PC-9 (cell line): ENCODE data around the gene TRIM44.
"Not testable (repeated sequence)": the region's sequence is repeated elsewhere in the genome, so short reads cannot be mapped to it uniquely, and the experiment has no call there.

Experiments
- EZH2 ChIP-seq: fragments of 200-600 bp; sonication (generic); IDR thresholded peaks from 2 replicates; pipeline ENCODE4 v1.8.0; 2017; ENCODE audit warnings: antibody characterized with exemption, low read depth
- TF ChIP-seq, protein P1 (sequence below): fragments of 200-600 bp; sonication (generic); conservative IDR thresholded peaks from 2 replicates; pipeline ENCODE4 v1.6.1; 2017; ENCODE audit warnings: mixed run types, antibody characterized with exemption, mild to moderate bottlenecking, moderate library complexity

DNA sequence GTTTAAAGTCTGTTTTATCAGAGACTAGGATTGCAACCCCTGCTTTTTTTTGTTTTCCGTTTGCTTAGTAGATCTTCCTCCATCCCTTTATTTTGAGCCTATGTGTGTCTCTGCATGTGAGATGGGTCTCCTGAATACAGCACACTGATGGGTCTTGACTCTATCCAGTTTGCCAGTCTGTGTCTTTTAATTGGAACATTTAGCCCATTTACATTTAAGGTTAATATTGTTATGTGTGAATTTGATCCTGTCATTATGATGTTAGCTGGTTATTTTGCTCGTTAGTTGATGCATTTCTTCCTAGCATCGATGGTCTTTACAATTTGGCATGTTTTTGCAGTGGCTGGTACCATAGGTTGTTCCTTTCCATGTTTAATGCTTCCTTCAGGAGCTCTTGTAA lies 114.7 kb downstream of the TRIM44 start:
- TF ChIP-seq, protein P1, sequence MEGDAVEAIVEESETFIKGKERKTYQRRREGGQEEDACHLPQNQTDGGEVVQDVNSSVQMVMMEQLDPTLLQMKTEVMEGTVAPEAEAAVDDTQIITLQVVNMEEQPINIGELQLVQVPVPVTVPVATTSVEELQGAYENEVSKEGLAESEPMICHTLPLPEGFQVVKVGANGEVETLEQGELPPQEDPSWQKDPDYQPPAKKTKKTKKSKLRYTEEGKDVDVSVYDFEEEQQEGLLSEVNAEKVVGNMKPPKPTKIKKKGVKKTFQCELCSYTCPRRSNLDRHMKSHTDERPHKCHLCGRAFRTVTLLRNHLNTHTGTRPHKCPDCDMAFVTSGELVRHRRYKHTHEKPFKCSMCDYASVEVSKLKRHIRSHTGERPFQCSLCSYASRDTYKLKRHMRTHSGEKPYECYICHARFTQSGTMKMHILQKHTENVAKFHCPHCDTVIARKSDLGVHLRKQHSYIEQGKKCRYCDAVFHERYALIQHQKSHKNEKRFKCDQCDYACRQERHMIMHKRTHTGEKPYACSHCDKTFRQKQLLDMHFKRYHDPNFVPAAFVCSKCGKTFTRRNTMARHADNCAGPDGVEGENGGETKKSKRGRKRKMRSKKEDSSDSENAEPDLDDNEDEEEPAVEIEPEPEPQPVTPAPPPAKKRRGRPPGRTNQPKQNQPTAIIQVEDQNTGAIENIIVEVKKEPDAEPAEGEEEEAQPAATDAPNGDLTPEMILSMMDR, result not testable (repeated sequence)
- not testable (repeated sequence) for TF ChIP-seq EZH2
